Activated naive CD4-positive, alpha-beta T cell treated with anti-CD3 and anti-CD28 coated beads, Interleukin-2, amount 10 ng/mL, durations not matched to agents 7 days and 5 days (primary cell): ENCODE measurements around the gene SLC25A12.

Source experiments
- CTCF ChIA-PET: fragments of 350-600 bp; sonication (Branson Sonifier 250); formaldehyde crosslinking; loops from one replicate; lab custom pipeline; 2021; ENCODE audit warnings: antibody characterized with exemption; lab: Charles Lee
- DNase-seq: peaks from one replicate; pipeline ENCODE4 v3.0.0-alpha.2; 2020
- H3K27ac Mint-ChIP-seq: one replicate; pipeline ENCODE4 v1.8.0; 2021; ENCODE audit warnings: mild to moderate bottlenecking, moderate library complexity, mixed read lengths
- H3K27me3 Mint-ChIP-seq: one replicate; pipeline ENCODE4 v1.8.0; 2021; ENCODE audit warnings: mild to moderate bottlenecking, mixed read lengths
- H3K36me3 Mint-ChIP-seq: one replicate; pipeline ENCODE4 v1.8.0; 2021; ENCODE audit warnings: mixed read lengths
- H3K4me1 Mint-ChIP-seq: one replicate; pipeline ENCODE4 v1.8.0; 2021; ENCODE audit warnings: mixed read lengths
- H3K4me3 Mint-ChIP-seq: one replicate; pipeline ENCODE4 v1.8.0; 2021; ENCODE audit warnings: mild to moderate bottlenecking, moderate library complexity, mixed read lengths
- H3K9me3 Mint-ChIP-seq: one replicate; pipeline ENCODE4 v1.8.0; 2021; ENCODE audit warnings: mixed read lengths

The SLC25A12 gene

DNA sequence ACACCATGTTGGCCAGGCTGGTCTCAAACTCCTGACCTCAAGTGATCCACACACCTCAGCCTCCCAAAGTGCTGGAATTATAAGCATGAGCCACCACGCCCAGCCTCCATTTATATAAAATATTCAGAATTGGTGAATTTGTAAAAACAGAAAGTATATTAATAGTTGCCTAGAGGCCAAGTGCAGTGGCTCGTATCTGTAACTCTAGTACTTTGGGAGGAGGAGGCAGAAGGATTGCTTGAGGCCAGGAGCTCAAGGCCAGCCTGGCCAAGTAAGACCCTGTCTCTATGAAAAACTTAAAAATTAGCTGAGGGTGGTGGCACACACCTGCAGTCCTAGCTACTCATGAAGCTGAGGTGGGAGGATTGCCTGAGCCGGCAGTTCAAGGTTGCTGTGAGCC lies 89.6 kb downstream of the SLC25A12 start:
- DNase-seq, result no peak
- Mint-ChIP-seq H3K9me3 (no peaks in the 10 kb centered on the region), H3K27me3 (no peaks in the 10 kb centered on the region), H3K4me3 (no peak overlapping the region), H3K27ac (no peak overlapping the region), H3K4me1 (no peaks in the 10 kb centered on the region), H3K36me3 (peaks cover 27% of the 10 kb centered on the region)
- CTCF ChIA-PET, result no interaction called here

DNA sequence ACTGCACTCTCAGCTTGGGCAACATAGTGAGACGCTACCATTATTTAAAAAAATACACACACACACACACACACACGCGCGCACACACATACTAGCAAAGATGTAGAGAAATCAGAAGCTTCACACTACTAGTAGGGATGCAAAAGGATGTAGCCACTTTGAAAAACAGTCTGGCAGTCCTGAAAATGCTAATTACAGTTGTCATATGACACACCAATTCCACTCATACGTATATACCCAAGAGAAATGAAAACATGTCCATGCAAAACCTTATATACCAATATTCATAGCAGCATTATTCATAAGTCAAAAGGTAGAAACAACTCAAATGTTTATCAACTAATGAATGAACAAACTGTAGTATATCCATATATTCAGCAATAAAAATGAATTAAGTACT lies 90.3 kb downstream of the SLC25A12 start:
- no peak overlapping the region for H3K27ac Mint-ChIP-seq
- H3K4me3 Mint-ChIP-seq, result no peak overlapping the region
- peaks cover 29% of the 10 kb centered on the region for H3K36me3 Mint-ChIP-seq
- H3K9me3 Mint-ChIP-seq, result no peaks in the 10 kb centered on the region
- no peak for DNase-seq
- CTCF ChIA-PET, result no interaction called here
- no peaks in the 10 kb centered on the region for H3K27me3 Mint-ChIP-seq
- H3K4me1 Mint-ChIP-seq, result no peaks in the 10 kb centered on the region

DNA sequence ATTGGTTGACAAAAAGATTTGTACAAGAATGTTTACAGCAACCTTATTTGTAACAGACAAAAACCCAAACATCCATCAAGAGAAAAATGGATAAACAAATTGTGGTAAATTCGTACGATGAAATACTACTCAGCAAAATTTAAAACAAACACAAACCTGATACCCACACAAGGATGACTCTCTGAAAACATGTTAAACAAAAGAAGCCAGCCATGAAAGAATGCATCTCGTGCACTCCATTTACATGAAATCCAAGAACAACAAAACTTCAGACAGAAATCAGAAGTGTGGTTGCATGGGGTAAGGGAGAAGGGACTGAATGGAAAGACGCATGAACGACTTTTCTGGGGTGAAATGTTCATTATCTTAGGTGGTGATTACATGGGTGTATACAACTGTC lies 93.4 kb downstream of the SLC25A12 start:
- Mint-ChIP-seq H3K27me3 (no peaks in the 10 kb centered on the region), H3K4me3 (no peak overlapping the region), H3K4me1 (peaks cover 2% of the 10 kb centered on the region), H3K27ac (no peak overlapping the region), H3K36me3 (peaks cover 18% of the 10 kb centered on the region), H3K9me3 (no peaks in the 10 kb centered on the region)
- CTCF ChIA-PET, result no interaction called here
- no peak for DNase-seq

DNA sequence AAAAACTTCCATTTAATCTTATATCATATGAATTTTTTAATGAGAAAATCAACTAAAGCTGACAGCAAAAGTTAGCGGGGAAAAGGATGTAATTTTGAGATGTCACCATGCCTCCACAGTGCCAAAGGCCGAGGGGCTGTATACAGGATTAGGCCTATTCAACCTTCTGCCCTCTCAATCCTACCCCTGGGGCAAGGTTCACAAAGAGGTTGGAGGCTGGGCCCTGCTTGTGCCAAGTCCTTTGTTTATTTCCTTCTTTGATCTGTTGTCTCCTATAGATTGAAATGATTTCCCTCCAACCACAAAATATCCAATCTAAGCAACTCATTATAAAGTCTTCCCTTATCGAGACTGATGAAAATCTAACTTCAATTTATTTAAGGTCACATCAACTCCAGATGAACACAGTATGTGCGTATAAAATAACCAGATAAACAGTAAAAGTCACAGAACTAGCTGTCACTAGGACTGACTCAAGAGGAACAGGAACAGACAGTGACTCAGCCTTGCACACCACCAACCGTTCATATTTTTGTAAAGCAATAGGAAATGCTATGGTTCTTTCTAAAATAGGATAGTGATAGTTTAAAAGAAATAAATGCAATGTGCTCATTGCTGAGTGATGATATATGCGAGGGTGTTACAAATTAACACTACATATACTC lies 95.8 kb downstream of the SLC25A12 start:
- no peak overlapping the region for H3K27ac Mint-ChIP-seq
- no peak overlapping the region for H3K4me3 Mint-ChIP-seq
- no peaks in the 10 kb centered on the region for H3K9me3 Mint-ChIP-seq
- H3K36me3 Mint-ChIP-seq, result peaks cover 17% of the 10 kb centered on the region
- peaks cover 10% of the 10 kb centered on the region for H3K4me1 Mint-ChIP-seq
- no peaks in the 10 kb centered on the region for H3K27me3 Mint-ChIP-seq
- CTCF ChIA-PET, result interaction anchor here (1.2 kb wide), 2 partner anchors 105 to 308 kb away, joined by 3 read pairs; no protein-coding TSS in a partner anchor
- no peak for DNase-seq

DNA sequence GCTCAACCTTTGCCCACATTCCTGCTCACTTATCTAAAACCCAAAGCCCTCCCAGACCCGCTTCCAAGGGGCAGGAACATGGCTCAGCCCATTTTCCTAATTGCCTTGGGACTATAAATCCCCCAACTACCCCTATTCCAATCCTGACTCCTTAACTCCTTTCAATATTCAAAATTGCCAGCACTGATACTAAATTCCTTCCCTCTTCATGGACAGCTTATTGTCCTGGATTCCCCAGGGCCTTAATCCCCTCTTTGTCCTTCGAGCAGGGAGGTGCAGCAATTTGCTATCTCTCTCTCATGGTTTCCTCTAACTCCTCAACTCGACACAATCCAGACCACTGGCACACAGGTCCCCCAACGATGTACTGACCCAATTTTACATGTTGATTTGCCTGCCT lies 99.1 kb downstream of the SLC25A12 start:
- Mint-ChIP-seq H3K4me1 (peaks cover 10% of the 10 kb centered on the region), H3K9me3 (no peaks in the 10 kb centered on the region), H3K27me3 (no peaks in the 10 kb centered on the region), H3K27ac (no peak overlapping the region), H3K4me3 (no peak overlapping the region), H3K36me3 (peaks cover 17% of the 10 kb centered on the region)
- DNase-seq, result no peak
- CTCF ChIA-PET, result interaction anchor here (1.3 kb wide), 1 partner anchor 91 kb away, joined by 4 read pairs; no protein-coding TSS in a partner anchor

DNA sequence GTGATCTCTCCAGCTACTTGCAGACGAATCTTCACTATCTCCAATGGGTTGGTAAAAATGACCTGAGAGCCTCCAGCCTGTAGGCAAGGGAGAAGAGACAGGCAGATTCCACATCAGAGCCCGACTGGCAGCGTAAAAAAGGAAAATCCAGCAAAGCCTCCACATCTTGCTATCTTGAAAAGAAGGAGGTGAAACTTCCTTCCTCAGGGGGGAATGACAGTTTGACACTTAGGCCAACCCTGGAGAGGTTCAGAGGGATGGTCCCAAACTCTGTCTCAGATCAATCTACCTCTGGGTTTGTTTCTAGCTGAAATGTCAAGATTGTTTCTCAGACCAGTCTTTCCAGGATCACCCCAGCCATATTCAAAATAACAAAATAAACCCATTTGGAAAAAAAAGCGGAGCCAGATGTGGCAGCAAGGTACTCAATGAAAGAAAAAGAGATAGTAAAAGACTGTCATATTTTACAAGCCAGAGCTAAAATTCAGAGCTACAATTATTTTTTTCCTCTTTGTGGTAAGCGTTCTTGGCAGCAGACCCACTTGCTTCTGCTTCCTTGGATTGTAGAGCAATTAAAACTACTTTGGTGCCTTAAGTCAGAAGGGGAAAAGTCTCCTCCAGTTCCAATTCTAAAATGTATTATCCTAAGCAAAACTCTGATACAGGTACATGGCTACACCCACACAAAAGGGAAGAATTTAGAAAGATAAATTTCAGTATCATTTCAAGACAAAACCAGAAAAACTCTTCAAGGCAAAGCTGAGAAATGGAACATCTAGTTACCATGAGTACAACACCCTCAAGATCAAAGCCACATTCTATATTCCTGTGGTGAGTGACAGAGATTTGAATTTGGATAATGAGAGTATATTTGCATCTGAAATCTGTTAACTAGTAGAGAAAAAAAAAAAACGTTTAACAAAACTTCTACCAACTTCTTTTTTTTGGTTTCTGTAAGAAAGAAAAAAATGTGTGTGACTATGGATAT lies 100.1 kb downstream of the SLC25A12 start:
- CTCF ChIA-PET, result interaction anchor here (1.3 kb wide), 1 partner anchor 90 kb away, joined by 4 read pairs; no protein-coding TSS in a partner anchor
- peaks cover 11% of the 10 kb centered on the region for H3K36me3 Mint-ChIP-seq
- H3K27ac Mint-ChIP-seq, result no peak overlapping the region
- no peaks in the 10 kb centered on the region for H3K27me3 Mint-ChIP-seq
- H3K9me3 Mint-ChIP-seq, result no peaks in the 10 kb centered on the region
- H3K4me1 Mint-ChIP-seq, result peaks cover 10% of the 10 kb centered on the region
- DNase-seq, result no peak
- H3K4me3 Mint-ChIP-seq, result no peak overlapping the region

DNA sequence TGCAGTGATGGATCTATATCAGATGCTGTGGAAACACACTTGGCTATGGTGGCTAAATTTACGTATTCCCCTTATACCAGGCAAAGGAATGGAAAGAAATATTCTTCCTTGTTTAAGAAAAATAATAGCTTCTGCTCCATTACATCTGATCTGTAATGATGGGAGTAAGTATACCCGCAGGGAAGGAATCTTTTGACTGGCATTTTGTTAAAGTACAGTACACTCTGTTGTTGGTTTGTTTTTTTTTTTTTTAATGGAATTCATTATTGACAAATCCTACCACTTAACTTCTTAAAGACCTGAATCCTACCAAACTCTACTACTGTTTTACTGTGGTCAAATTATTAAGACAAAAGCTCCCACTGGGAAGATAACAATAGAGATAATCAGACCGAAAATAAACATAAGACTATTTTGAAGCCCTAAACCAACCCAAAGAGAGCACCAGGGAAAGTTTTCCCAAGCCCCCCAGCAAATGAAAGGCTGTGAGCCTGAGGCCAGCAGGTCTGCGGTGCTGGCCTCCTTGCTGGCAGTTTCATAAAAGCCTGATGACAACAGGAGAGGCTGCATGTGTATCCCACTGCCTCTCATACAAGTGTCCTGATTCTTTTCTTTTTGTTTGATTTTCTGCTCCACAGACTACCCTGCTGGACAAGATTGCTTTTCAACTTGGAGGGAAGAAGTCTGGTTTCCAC lies 101.0 kb downstream of the SLC25A12 start:
- H3K27ac Mint-ChIP-seq, result no peak overlapping the region
- CTCF ChIA-PET, result no interaction called here
- no peak for DNase-seq
- no peaks in the 10 kb centered on the region for H3K27me3 Mint-ChIP-seq
- no peak overlapping the region for H3K4me3 Mint-ChIP-seq
- H3K4me1 Mint-ChIP-seq, result peaks cover 7% of the 10 kb centered on the region
- no peaks in the 10 kb centered on the region for H3K9me3 Mint-ChIP-seq
- peaks cover 9% of the 10 kb centered on the region for H3K36me3 Mint-ChIP-seq

DNA sequence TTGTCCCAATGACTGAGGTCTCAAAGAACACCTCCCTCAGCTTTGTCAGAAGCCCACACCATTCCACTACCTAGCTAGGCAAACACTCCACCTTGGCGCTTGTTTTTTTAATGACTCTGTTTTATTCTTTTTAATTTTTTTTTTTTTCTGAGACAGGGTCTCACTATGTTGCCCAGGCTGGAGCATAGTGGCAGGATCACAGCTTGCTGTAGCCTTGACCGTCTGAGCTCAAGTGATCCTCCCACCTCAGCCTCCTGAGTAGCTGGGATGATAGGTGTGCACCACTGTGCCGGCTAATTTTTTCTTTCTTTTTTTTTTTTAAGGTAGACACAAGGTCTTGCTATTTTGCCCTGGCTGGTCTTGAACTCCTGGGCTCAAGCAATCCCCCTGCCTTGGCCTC lies 101.9 kb downstream of the SLC25A12 start:
- no peak overlapping the region for H3K27ac Mint-ChIP-seq
- DNase-seq, result no peak

DNA sequence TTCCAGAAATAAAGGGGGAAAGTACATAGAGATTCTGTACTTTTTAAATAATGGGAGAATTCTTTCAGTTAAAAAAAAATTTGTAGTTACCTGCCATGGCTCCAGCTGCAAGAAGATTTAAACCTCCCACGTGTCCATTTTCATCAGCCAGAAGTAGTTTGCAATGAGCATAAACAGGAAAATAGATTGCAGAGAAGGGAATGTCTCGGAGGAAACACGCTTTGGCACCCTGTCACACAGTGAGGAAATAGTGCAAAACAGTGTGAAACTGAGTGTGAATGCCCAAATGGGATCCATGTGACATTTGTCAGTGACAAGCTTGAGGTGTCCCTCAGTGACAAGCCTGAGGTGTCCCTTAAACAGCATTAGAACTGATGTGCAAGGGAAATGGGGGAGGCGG lies 102.7 kb downstream of the SLC25A12 start:
- Mint-ChIP-seq H3K4me1 (peaks cover 7% of the 10 kb centered on the region), H3K4me3 (no peak overlapping the region), H3K36me3 (peaks cover 18% of the 10 kb centered on the region), H3K27me3 (no peaks in the 10 kb centered on the region), H3K9me3 (no peaks in the 10 kb centered on the region), H3K27ac (no peak overlapping the region)
- CTCF ChIA-PET, result no interaction called here
- DNase-seq, result no peak

More for the DNA sequence above, 101.9 kb downstream of the SLC25A12 start:
- Mint-ChIP-seq H3K36me3 (peaks cover 14% of the 10 kb centered on the region), H3K4me3 (no peak overlapping the region), H3K9me3 (no peaks in the 10 kb centered on the region), H3K27me3 (no peaks in the 10 kb centered on the region), H3K4me1 (peaks cover 7% of the 10 kb centered on the region)
- CTCF ChIA-PET, result no interaction called here

DNA sequence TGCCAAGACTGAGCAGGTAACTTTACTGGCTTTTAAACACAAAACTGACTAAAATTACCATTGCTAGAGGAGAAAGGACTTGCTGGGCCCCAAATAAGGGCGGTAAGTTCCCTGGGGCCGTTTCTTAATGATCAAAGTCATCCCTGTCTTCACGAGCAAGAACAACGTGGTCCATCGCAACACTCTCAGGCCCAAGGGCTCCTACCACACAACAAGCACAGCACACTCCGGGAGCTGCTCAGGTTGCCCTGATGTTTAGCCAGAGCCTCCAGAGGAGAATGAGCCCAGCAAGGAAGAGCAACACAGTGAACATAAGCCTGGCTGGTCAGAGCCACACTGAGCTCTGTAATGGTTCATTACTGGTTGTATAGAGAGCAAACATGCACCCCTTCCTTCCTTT lies 104.1 kb downstream of the SLC25A12 start:
- CTCF ChIA-PET, result interaction anchor here (0.7 to 1.0 kb wide), 2 partner anchors 52 to 316 kb away, joined by 3 to 5 read pairs; no protein-coding TSS in a partner anchor
- H3K4me3 Mint-ChIP-seq, result no peak overlapping the region
- DNase-seq, result no peak
- H3K9me3 Mint-ChIP-seq, result no peaks in the 10 kb centered on the region
- H3K4me1 Mint-ChIP-seq, result peaks cover 5% of the 10 kb centered on the region
- no peaks in the 10 kb centered on the region for H3K27me3 Mint-ChIP-seq
- H3K27ac Mint-ChIP-seq, result no peak overlapping the region
- peaks cover 27% of the 10 kb centered on the region for H3K36me3 Mint-ChIP-seq

DNA sequence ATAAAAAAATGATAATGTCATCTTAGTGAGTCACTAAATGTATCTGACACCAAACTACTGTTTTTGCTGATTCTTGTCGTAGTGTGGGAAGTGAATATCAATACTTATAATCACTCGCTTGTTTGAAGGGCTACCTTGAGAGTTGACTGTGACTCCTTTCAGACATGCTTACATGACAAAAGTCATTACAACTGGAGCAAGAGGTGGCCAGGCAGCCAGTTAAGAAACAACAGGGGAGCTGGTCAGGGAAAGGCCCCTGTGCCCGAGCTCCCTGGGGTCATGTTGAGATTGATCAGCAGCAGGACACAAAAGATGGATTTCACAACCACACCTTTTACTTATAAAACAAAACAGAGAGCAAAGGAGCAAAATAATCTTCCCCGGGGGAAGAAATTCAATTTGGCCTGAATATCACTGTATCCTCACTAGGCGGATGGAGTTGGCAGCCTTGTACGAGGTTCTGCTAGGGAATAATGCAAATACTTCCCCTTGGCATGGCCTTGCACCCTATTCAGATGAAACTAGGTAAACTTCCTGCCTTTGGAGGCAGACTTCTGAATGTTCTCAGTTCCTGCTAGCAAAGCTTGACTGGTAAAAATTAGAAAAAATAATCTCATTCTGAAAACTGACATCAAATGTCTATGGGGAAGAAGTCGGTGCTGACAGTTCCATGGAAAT lies 105.6 kb downstream of the SLC25A12 start:
- Mint-ChIP-seq H3K27ac (no peak overlapping the region), H3K9me3 (no peaks in the 10 kb centered on the region), H3K36me3 (peaks cover 36% of the 10 kb centered on the region), H3K27me3 (no peaks in the 10 kb centered on the region), H3K4me3 (no peak overlapping the region), H3K4me1 (no peaks in the 10 kb centered on the region)
- CTCF ChIA-PET, result no interaction called here
- no peak for DNase-seq

DNA sequence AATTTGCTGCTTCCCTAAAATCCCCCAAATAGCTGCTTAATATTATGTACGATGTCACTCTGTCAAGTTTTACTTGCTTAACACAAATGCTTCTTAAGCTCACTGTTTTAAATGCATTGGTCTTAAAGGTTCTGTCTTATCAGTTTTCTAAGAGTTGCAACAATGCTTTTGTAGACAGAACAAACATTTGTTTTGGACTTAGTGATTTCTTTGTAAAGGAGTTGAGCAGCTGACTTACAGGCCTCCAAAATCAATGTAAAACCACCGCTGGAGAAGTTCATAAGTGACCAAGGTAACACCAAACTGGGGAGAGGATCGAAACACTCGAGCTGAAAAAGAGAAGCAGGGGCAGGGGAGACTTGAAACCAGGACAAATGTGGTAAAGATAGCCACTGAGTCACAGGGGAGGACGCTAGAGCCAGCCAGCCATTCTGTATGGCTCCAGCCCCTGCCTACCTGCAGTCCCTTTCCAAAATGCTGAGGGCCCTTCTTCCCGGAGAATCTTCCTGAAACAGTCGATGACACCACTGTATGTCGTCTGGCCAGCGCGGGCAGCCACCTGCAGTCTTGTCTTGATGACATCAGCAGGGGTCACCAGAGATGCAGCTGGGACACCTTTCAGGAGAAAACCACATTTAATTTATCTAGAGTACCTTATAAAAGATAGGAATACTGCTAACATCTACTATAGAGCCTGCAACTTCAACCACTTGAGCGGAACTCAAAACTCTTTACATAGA lies 106.5 kb downstream of the SLC25A12 start:
- Mint-ChIP-seq H3K4me3 (no peak overlapping the region), H3K4me1 (no peaks in the 10 kb centered on the region), H3K9me3 (no peaks in the 10 kb centered on the region), H3K27me3 (no peaks in the 10 kb centered on the region), H3K27ac (no peak overlapping the region), H3K36me3 (peaks cover 35% of the 10 kb centered on the region)
- DNase-seq, result no peak
- CTCF ChIA-PET, result interaction anchor here (0.6 kb wide), 1 partner anchor 319 kb away, joined by 3 read pairs; no protein-coding TSS in a partner anchor

DNA sequence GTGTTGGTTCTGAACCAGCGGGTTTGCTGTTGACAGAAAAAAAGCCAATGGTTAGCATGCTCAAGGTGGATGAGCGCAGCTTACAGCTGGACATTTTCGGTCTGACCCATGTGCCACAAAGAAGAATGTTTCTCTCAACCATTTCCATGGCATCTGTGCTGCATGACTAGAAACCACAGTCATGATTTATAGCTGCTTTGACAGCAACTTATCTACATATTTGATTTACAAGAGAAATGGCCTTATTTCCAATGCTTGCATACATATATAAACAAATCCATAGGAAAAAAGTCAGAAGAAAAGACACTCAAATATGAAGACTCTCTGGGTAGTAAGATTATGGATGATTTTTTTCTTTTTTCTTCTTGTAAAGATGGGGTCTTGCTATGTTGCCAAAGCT lies 108.6 kb downstream of the SLC25A12 start:
- H3K9me3 Mint-ChIP-seq, result no peaks in the 10 kb centered on the region
- H3K4me1 Mint-ChIP-seq, result no peaks in the 10 kb centered on the region
- DNase-seq, result no peak
- H3K27ac Mint-ChIP-seq, result no peak overlapping the region
- no peaks in the 10 kb centered on the region for H3K27me3 Mint-ChIP-seq
- CTCF ChIA-PET, result no interaction called here
- peaks cover 39% of the 10 kb centered on the region for H3K36me3 Mint-ChIP-seq
- no peak overlapping the region for H3K4me3 Mint-ChIP-seq
